ENCODE measurements around the gene L3MBTL4. TPM values are rescaled to one million over a fixed set of nuclear protein-coding genes. Genes with fewer than 3 reads are reported as not detected.

L3MBTL4 gene
- total and polyA plus RNA-seq, 7 experiments from 2014 or later, result 0.05 to 7.6 (median 0.49) TPM

DNA sequence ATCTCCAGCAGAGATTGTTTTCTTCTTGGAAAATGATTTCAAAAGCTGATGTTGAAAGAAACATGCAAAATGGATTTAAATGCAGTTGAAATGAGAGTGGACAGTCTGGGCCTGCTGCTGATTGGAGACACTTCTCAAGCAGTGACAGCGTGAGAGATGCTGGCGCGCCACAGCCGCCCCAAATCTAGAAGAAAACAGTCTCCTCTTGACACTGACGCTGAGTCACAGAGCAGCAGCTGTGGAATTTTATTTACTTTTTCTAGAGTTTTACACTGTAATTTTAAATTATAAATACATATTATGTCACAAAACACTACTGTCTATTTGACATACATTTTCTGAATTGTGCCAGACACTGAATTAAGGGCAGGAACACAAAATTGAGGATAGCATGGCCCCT lies 397.5 kb downstream of the L3MBTL4 start:
- POLR2A ChIA-PET, result no interaction called here
- no peak overlapping the region for H3K27ac Mint-ChIP-seq
- intact Hi-C loops (cut with micrococcal nuclease), result no loop called here
- H3K4me3 Mint-ChIP-seq, result no peak overlapping the region
- H3K27me3 Mint-ChIP-seq, result peaks cover 0 to 9% (median 0%) of the 10 kb centered on the region in 5 donors
- no peaks in the 10 kb centered on the region for H3K36me3 ChIP-seq (ENCODE audit: control insufficient read depth in 2 of 3, insufficient read depth in 3 of 3, low read length in 3 of 3)
- no peaks in the 10 kb centered on the region for H3K4me1 ChIP-seq (ENCODE audit: control insufficient read depth in 2 of 2, insufficient read depth in 2 of 2, low read length in 2 of 2)
- CTCF ChIA-PET, result interaction anchor here (0.6 kb wide), 1 partner anchor 960 kb away, joined by 3 read pairs; no protein-coding TSS in a partner anchor
- H3K4me3 ChIP-seq (ENCODE audit: low read length), result no peak overlapping the region
- peaks cover 0 to 5% (median 0%) of the 10 kb centered on the region in 7 donors for H3K4me1 Mint-ChIP-seq
- DNase-seq, result no peak
- no peak for ATAC-seq
- no peak overlapping the region for H3K27ac ChIP-seq (ENCODE audit: low read depth, low read length)
- H3K27me3 ChIP-seq (ENCODE audit: control insufficient read depth in 2 of 2, insufficient read depth in 2 of 2, low read length in 2 of 2), result no peaks in the 10 kb centered on the region
- no peaks in the 10 kb centered on the region for H3K9me3 ChIP-seq (ENCODE audit: control insufficient read depth in 2 of 3, low read length in 3 of 3)
- no peaks in the 10 kb centered on the region for H3K9me3 Mint-ChIP-seq
- no peaks in the 10 kb centered on the region for H3K36me3 Mint-ChIP-seq

DNA sequence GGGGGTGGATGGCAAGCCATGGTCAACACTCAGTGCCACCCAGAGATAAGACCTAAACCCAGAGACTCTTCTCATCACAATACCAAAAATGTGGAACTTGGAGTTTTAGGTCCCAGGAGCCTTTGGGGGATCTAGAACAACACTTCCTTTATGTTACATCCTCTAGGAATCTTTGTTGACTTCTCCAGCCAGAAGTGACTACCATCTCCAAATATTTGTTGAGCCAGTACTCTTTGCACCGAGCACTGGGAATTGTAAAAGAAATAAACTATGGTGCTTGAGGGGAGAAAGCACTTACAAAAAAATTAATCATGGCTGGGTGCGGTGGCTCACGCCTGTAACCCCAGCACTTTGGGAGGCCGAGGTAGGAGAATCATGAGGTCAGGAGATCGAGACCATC lies 399.3 kb downstream of the L3MBTL4 start:
- Mint-ChIP-seq H3K27ac (no peak overlapping the region), H3K9me3 (no peaks in the 10 kb centered on the region), H3K27me3 (peaks cover 0 to 3% (median 0%) of the 10 kb centered on the region in 5 donors), H3K36me3 (no peaks in the 10 kb centered on the region), H3K4me1 (peaks cover 0 to 2% (median 0%) of the 10 kb centered on the region in 7 donors), H3K4me3 (no peak overlapping the region)
- Histone ChIP-seq H3K4me3 (ENCODE audit: low read length) (no peak overlapping the region), H3K36me3 (ENCODE audit: control insufficient read depth in 2 of 3, insufficient read depth in 3 of 3, low read length in 3 of 3) (no peaks in the 10 kb centered on the region), H3K27me3 (ENCODE audit: control insufficient read depth in 2 of 2, insufficient read depth in 2 of 2, low read length in 2 of 2) (no peaks in the 10 kb centered on the region), H3K9me3 (ENCODE audit: control insufficient read depth in 2 of 3, low read length in 3 of 3) (no peaks in the 10 kb centered on the region), H3K4me1 (ENCODE audit: control insufficient read depth in 2 of 2, insufficient read depth in 2 of 2, low read length in 2 of 2) (no peaks in the 10 kb centered on the region), H3K27ac (ENCODE audit: low read depth, low read length) (no peak overlapping the region)
- ATAC-seq, result no peak
- no peak for DNase-seq
- intact Hi-C loops (cut with micrococcal nuclease), result no loop called here
- ChIA-PET POLR2A (no interaction called here), CTCF (no interaction called here)

DNA sequence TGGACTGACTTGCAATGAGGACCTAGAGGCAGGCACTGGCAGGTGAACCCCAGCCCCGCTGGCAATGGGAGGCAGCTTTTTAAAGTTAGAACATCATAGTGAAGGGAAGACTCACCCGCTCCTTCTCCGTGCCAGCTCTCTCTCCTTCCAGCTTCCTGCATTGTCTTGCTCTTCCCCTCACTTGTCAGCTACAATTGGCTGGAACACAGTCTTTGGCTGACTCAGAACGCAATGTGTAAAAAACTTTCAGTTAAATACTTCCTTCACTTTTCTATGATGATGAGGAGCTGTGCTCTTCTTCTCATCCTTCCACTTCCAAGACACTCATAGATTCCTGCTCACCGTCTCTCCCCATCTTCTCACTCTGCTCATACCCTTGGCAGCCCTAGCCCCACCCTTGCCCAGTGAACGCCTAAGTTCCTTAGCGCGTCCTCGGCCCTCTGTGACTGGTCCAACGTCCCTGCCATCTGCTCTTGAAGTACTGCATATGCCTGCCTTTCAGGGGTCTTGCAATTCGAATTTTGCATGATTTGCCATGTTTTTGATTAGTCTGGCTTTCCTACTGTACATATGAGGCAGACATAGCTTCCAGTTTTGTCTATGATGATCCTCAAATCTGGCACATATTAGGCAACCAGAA lies 401.4 kb downstream of the L3MBTL4 start:
- Histone ChIP-seq H3K4me3 (ENCODE audit: low read length) (no peak overlapping the region), H3K9me3 (ENCODE audit: control insufficient read depth in 2 of 3, low read length in 3 of 3) (no peaks in the 10 kb centered on the region), H3K36me3 (ENCODE audit: control insufficient read depth in 2 of 3, insufficient read depth in 3 of 3, low read length in 3 of 3) (no peaks in the 10 kb centered on the region), H3K27me3 (ENCODE audit: control insufficient read depth in 2 of 2, insufficient read depth in 2 of 2, low read length in 2 of 2) (no peaks in the 10 kb centered on the region), H3K4me1 (ENCODE audit: control insufficient read depth in 2 of 2, insufficient read depth in 2 of 2, low read length in 2 of 2) (no peaks in the 10 kb centered on the region), H3K27ac (ENCODE audit: low read depth, low read length) (no peak overlapping the region)
- CTCF ChIA-PET, result no interaction called here
- Mint-ChIP-seq H3K4me3 (no peak overlapping the region), H3K9me3 (no peaks in the 10 kb centered on the region), H3K27ac (no peak overlapping the region), H3K4me1 (no peaks in the 10 kb centered on the region), H3K36me3 (no peaks in the 10 kb centered on the region), H3K27me3 (peaks cover 0 to 5% (median 0%) of the 10 kb centered on the region in 5 donors)
- no peak for DNase-seq
- ATAC-seq, result no peak
- intact Hi-C loops (cut with micrococcal nuclease), result no loop called here
- POLR2A ChIA-PET, result no interaction called here

GRCh38 chr18:6010921-6011320 lies 403.8 kb downstream of the L3MBTL4 start:
- CTCF ChIA-PET, result no interaction called here
- Mint-ChIP-seq H3K36me3 (no peaks in the 10 kb centered on the region), H3K4me1 (no peaks in the 10 kb centered on the region), H3K4me3 (no peak overlapping the region), H3K27ac (no peak overlapping the region), H3K27me3 (peaks cover 0 to 5% (median 0%) of the 10 kb centered on the region in 5 donors), H3K9me3 (peaks cover 0 to 2% (median 0%) of the 10 kb centered on the region in 11 donors)
- Histone ChIP-seq H3K27me3 (ENCODE audit: control insufficient read depth in 2 of 2, insufficient read depth in 2 of 2, low read length in 2 of 2) (no peaks in the 10 kb centered on the region), H3K4me3 (ENCODE audit: low read length) (no peak overlapping the region), H3K27ac (ENCODE audit: low read depth, low read length) (no peak overlapping the region), H3K4me1 (ENCODE audit: control insufficient read depth in 2 of 2, insufficient read depth in 2 of 2, low read length in 2 of 2) (no peaks in the 10 kb centered on the region), H3K9me3 (ENCODE audit: control insufficient read depth in 2 of 3, low read length in 3 of 3) (no peaks in the 10 kb centered on the region), H3K36me3 (ENCODE audit: control insufficient read depth in 2 of 3, insufficient read depth in 3 of 3, low read length in 3 of 3) (no peaks in the 10 kb centered on the region)
- no peak for DNase-seq
- POLR2A ChIA-PET, result no interaction called here
- ATAC-seq, result no peak
- intact Hi-C loops (cut with micrococcal nuclease), result no loop called here

GRCh38 chr18:6010284-6010683 lies 404.4 kb downstream of the L3MBTL4 start:
- H3K9me3 ChIP-seq (ENCODE audit: control insufficient read depth in 2 of 3, low read length in 3 of 3), result no peaks in the 10 kb centered on the region
- Mint-ChIP-seq H3K27ac (no peak overlapping the region), H3K36me3 (no peaks in the 10 kb centered on the region), H3K9me3 (peaks cover 0 to 3% (median 0%) of the 10 kb centered on the region in 11 donors), H3K4me1 (peaks cover 0 to 2% (median 0%) of the 10 kb centered on the region in 7 donors), H3K4me3 (no peak overlapping the region), H3K27me3 (peaks cover 0 to 5% (median 3%) of the 10 kb centered on the region in 5 donors)
- H3K27me3 ChIP-seq (ENCODE audit: control insufficient read depth in 2 of 2, insufficient read depth in 2 of 2, low read length in 2 of 2), result no peaks in the 10 kb centered on the region
- DNase-seq, result no peak
- POLR2A ChIA-PET, result no interaction called here
- intact Hi-C loops (cut with micrococcal nuclease), result no loop called here
- no peaks in the 10 kb centered on the region for H3K4me1 ChIP-seq (ENCODE audit: control insufficient read depth in 2 of 2, insufficient read depth in 2 of 2, low read length in 2 of 2)
- no peak overlapping the region for H3K27ac ChIP-seq (ENCODE audit: low read depth, low read length)
- H3K4me3 ChIP-seq (ENCODE audit: low read length), result no peak overlapping the region
- CTCF ChIA-PET, result no interaction called here
- no peak for ATAC-seq
- H3K36me3 ChIP-seq (ENCODE audit: control insufficient read depth in 2 of 3, insufficient read depth in 3 of 3, low read length in 3 of 3), result no peaks in the 10 kb centered on the region

- intact Hi-C loops (cut with micrococcal nuclease), result no loop called here
- ChIA-PET POLR2A (no interaction called here), CTCF (no interaction called here)
- H3K27ac Mint-ChIP-seq, result no peak overlapping the region
- no peaks in the 10 kb centered on the region for H3K4me1 ChIP-seq (ENCODE audit: control insufficient read depth in 2 of 2, insufficient read depth in 2 of 2, low read length in 2 of 2)
- no peak overlapping the region for H3K4me3 ChIP-seq (ENCODE audit: low read length)
- no peaks in the 10 kb centered on the region for H3K36me3 Mint-ChIP-seq
- no peaks in the 10 kb centered on the region for H3K27me3 ChIP-seq (ENCODE audit: control insufficient read depth in 2 of 2, insufficient read depth in 2 of 2, low read length in 2 of 2)
- H3K9me3 Mint-ChIP-seq, result peaks cover 0 to 3% (median 0%) of the 10 kb centered on the region in 11 donors
- peaks cover 0 to 2% (median 0%) of the 10 kb centered on the region in 7 donors for H3K4me1 Mint-ChIP-seq
- H3K9me3 ChIP-seq (ENCODE audit: control insufficient read depth in 2 of 3, low read length in 3 of 3), result no peaks in the 10 kb centered on the region
- H3K36me3 ChIP-seq (ENCODE audit: control insufficient read depth in 2 of 3, insufficient read depth in 3 of 3, low read length in 3 of 3), result no peaks in the 10 kb centered on the region
- DNase-seq (no peak), ATAC-seq (no peak)
- H3K27me3 Mint-ChIP-seq, result peaks cover 0 to 5% (median 4%) of the 10 kb centered on the region in 5 donors
- H3K4me3 Mint-ChIP-seq, result no peak overlapping the region
- no peak overlapping the region for H3K27ac ChIP-seq (ENCODE audit: low read depth, low read length)
Observed at GRCh38 chr18:6009756-6010155, 405.0 kb downstream of the L3MBTL4 start.

DNA sequence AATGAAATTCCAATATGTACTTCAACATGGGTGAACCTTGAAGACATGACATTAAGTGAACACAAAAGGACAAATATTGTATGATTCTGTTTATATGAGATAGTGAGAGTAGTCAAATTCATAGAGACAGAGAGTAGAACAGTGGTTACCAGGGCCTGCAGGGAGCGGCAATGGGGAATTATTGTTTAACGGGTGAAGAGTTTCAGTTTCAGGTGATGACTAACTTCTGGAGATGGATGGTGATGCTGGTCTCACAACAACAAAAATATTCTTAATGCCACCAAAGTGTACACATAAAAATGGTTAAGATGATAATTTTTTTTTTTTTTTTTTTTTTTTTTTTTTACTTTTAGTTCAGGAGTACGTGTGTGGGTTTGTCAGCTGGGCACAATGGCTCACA lies 410.0 kb downstream of the L3MBTL4 start:
- Histone ChIP-seq H3K27me3 (ENCODE audit: control insufficient read depth in 2 of 2, insufficient read depth in 2 of 2, low read length in 2 of 2) (no peaks in the 10 kb centered on the region), H3K4me1 (ENCODE audit: control insufficient read depth in 2 of 2, insufficient read depth in 2 of 2, low read length in 2 of 2) (no peaks in the 10 kb centered on the region), H3K36me3 (ENCODE audit: control insufficient read depth in 2 of 3, insufficient read depth in 3 of 3, low read length in 3 of 3) (no peaks in the 10 kb centered on the region), H3K27ac (ENCODE audit: low read depth, low read length) (no peak overlapping the region), H3K4me3 (ENCODE audit: low read length) (no peak overlapping the region), H3K9me3 (ENCODE audit: control insufficient read depth in 2 of 3, low read length in 3 of 3) (no peaks in the 10 kb centered on the region)
- H3K27me3 Mint-ChIP-seq, result peaks cover 0 to 13% (median 8%) of the 10 kb centered on the region in 5 donors
- intact Hi-C loops (cut with micrococcal nuclease), result no loop called here
- DNase-seq, result no peak
- H3K36me3 Mint-ChIP-seq, result peaks cover 0 to 3% (median 0%) of the 10 kb centered on the region in 5 donors
- H3K27ac Mint-ChIP-seq, result peak overlapping the region in 1 of 9 donors; percentile 42
- ChIA-PET POLR2A (no interaction called here), CTCF (no interaction called here)
- ATAC-seq, result no peak
- H3K4me1 Mint-ChIP-seq, result peaks cover 0 to 12% (median 0%) of the 10 kb centered on the region in 7 donors
- no peak overlapping the region for H3K4me3 Mint-ChIP-seq
- H3K9me3 Mint-ChIP-seq, result peaks cover 2 to 8% (median 4%) of the 10 kb centered on the region in 11 donors

Data from naive thymus-derived CD4-positive, alpha-beta T cell (primary cell).